HEK293T (cell line): ENCODE results near the gene KRTAP3-3.

Experiments
- ARNT ChIP-seq: fragments of 450-650 bp; IDR thresholded peaks from 2 replicates; pipeline ENCODE4 v1.6.1; 2017; ENCODE audit warnings: mild to moderate bottlenecking
- BHLHE40 ChIP-seq: fragments of 450-650 bp; IDR thresholded peaks from 2 replicates; pipeline ENCODE4 v1.6.1; 2016; ENCODE audit warnings: mild to moderate bottlenecking, moderate library complexity, borderline replicate concordance
- CTBP1 ChIP-seq: fragments of 450-650 bp; IDR thresholded peaks from 2 replicates; pipeline ENCODE4 v1.6.1; 2016; ENCODE audit warnings: borderline replicate concordance
- ELF4 ChIP-seq: fragments of 450-650 bp; IDR thresholded peaks from 2 replicates; pipeline ENCODE4 v1.6.1; 2017; ENCODE audit warnings: antibody characterized with exemption
- FOXA1 ChIP-seq: fragments of 450-650 bp; IDR thresholded peaks from 2 replicates; pipeline ENCODE4 v1.6.1; 2016; ENCODE audit warnings: mild to moderate bottlenecking
- FOXK2 ChIP-seq: fragments of 450-650 bp; IDR thresholded peaks from 2 replicates; pipeline ENCODE4 v1.6.1; 2016; ENCODE audit warnings: mild to moderate bottlenecking
- FOXM1 ChIP-seq: fragments of 450-650 bp; IDR thresholded peaks from 2 replicates; pipeline ENCODE4 v1.6.1; 2017; ENCODE audit warnings: mild to moderate bottlenecking, borderline replicate concordance
- L3MBTL2 ChIP-seq: fragments of 450-650 bp; conservative IDR thresholded peaks from 2 replicates; pipeline ENCODE4 v1.6.1; 2016; ENCODE audit warnings: mild to moderate bottlenecking
- NFRKB ChIP-seq: fragments of 450-650 bp; IDR thresholded peaks from 2 replicates; pipeline ENCODE4 v1.6.1; 2016; ENCODE audit warnings: mild to moderate bottlenecking, moderate library complexity
- PKNOX1 ChIP-seq: fragments of 450-650 bp; IDR thresholded peaks from 2 replicates; pipeline ENCODE4 v1.6.1; 2016
- SP1 ChIP-seq: fragments of 450-650 bp; IDR thresholded peaks from 2 replicates; pipeline ENCODE4 v1.6.1; 2017
- SUZ12 ChIP-seq: fragments of 450-650 bp; IDR thresholded peaks from 2 replicates; pipeline ENCODE4 v1.6.1; 2016; ENCODE audit warnings: mild to moderate bottlenecking
- TARDBP ChIP-seq: fragments of 450-650 bp; IDR thresholded peaks from 2 replicates; pipeline ENCODE4 v1.6.1; 2016
- ZNF384 ChIP-seq: fragments of 450-650 bp; IDR thresholded peaks from 2 replicates; pipeline ENCODE4 v1.6.1; 2016

- TF ChIP-seq FOXA1 (no peak), PKNOX1 (no peak), ELF4 (no peak), TARDBP (no peak), ZNF384 (no peak), FOXM1 (no peak), FOXK2 (no peak), CTBP1 (no peak), ARNT (no peak), NFRKB (no peak), SUZ12 (no peak), BHLHE40 (no peak), L3MBTL2 (no peak), SP1 (no peak)
Measured at GRCh38 chr17:41009936-41010335, 16.0 kb upstream of the KRTAP3-3 start.
